Measurements from ENCODE around the gene MRPS11. TPM values are rescaled to one million over a fixed set of nuclear protein-coding genes. Genes with fewer than 3 reads are reported as not detected.
"Not testable (repeated sequence)": the region's sequence is repeated elsewhere in the genome, so short reads cannot be mapped to it uniquely, and the experiment has no call there.

MRPS11 gene
- polyA plus RNA-seq, 1 donor from 2014 or later = 57.5 TPM

DNA sequence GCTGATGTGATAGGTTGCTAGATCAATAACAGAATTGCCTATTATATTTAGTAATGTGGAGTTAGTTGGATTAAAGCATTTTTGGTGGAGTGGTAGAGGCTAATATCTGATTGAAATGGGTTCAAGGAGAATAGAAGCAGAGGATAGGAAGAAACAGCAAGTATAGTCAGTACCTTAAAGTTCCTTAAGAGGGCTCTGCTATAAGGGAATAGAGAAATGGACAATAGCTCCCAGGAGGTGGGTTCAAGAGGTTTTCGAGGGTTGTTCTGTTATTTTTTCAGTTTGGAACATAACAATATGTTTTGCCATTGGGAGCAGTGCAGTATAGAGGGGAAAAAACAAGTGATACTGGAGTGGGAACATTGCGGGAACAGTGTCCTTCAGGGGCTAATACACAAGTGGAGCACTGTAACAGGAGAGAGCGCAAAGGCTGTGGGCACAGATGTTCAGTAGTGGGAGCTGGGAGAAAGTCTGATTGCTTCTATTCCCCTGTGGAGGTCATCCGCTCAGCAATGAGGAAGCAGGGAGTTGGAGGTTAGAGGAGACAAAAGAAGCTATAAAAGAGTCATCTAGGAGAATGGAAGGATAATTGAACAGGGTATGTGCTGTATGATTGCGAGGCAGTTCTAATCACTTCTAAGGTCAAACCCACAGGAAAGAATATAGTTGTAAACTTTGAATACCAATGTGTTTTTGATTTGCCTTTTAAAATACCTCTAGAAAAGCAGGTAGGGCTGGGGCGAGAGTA, 3.3 kb downstream of the MRPS11 start:
- Histone ChIP-seq H3K9me3 (ENCODE audit: low read length) (no peaks in the 10 kb centered on the region), H3K9me2 (ENCODE audit: insufficient read depth, low read length) (no peaks in the 10 kb centered on the region), H3K36me3 (ENCODE audit: insufficient read depth, low read length) (no peaks in the 10 kb centered on the region), H3F3A (ENCODE audit: insufficient read depth, low read length, poor library complexity, severe bottlenecking) (no peaks in the 10 kb centered on the region), H3K27ac (ENCODE audit: low read length) (no peak overlapping the region), H2AFZ (ENCODE audit: low read depth, low read length) (no peak overlapping the region), H3K9ac (ENCODE audit: low read length) (peak overlapping the region; percentile 4), H3K4me3 (ENCODE audit: low read length) (peak overlapping the region; percentile 44), H3K27me3 (ENCODE audit: insufficient read depth, low read depth, low read length) (no peaks in the 10 kb centered on the region), H3K79me2 (replicated peaks; ENCODE audit: insufficient read depth, low read length) (peaks cover 21% of the 10 kb centered on the region), H3K4me2 (ENCODE audit: low read length) (peak overlapping the region; percentile 1), H4K20me1 (ENCODE audit: insufficient read depth) (no peaks in the 10 kb centered on the region)
- TF ChIP-seq RAD21 (conservative IDR thresholded peaks at IDR 0.05) = no peak
- TF ChIP-seq, protein P1, sequence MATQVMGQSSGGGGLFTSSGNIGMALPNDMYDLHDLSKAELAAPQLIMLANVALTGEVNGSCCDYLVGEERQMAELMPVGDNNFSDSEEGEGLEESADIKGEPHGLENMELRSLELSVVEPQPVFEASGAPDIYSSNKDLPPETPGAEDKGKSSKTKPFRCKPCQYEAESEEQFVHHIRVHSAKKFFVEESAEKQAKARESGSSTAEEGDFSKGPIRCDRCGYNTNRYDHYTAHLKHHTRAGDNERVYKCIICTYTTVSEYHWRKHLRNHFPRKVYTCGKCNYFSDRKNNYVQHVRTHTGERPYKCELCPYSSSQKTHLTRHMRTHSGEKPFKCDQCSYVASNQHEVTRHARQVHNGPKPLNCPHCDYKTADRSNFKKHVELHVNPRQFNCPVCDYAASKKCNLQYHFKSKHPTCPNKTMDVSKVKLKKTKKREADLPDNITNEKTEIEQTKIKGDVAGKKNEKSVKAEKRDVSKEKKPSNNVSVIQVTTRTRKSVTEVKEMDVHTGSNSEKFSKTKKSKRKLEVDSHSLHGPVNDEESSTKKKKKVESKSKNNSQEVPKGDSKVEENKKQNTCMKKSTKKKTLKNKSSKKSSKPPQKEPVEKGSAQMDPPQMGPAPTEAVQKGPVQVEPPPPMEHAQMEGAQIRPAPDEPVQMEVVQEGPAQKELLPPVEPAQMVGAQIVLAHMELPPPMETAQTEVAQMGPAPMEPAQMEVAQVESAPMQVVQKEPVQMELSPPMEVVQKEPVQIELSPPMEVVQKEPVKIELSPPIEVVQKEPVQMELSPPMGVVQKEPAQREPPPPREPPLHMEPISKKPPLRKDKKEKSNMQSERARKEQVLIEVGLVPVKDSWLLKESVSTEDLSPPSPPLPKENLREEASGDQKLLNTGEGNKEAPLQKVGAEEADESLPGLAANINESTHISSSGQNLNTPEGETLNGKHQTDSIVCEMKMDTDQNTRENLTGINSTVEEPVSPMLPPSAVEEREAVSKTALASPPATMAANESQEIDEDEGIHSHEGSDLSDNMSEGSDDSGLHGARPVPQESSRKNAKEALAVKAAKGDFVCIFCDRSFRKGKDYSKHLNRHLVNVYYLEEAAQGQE (IDR thresholded peaks at IDR 0.05; ENCODE audit: borderline replicate concordance) = no peak
- TF ChIP-seq EP300 (conservative IDR thresholded peaks at IDR 0.05; ENCODE audit: poor library complexity, severe bottlenecking) = no peak
- TF ChIP-seq SMC3 (conservative IDR thresholded peaks at IDR 0.05; ENCODE audit: poor library complexity) = peak; percentile 42
- TF ChIP-seq, protein P2, sequence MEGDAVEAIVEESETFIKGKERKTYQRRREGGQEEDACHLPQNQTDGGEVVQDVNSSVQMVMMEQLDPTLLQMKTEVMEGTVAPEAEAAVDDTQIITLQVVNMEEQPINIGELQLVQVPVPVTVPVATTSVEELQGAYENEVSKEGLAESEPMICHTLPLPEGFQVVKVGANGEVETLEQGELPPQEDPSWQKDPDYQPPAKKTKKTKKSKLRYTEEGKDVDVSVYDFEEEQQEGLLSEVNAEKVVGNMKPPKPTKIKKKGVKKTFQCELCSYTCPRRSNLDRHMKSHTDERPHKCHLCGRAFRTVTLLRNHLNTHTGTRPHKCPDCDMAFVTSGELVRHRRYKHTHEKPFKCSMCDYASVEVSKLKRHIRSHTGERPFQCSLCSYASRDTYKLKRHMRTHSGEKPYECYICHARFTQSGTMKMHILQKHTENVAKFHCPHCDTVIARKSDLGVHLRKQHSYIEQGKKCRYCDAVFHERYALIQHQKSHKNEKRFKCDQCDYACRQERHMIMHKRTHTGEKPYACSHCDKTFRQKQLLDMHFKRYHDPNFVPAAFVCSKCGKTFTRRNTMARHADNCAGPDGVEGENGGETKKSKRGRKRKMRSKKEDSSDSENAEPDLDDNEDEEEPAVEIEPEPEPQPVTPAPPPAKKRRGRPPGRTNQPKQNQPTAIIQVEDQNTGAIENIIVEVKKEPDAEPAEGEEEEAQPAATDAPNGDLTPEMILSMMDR (IDR thresholded peaks at IDR 0.05; ENCODE audit: poor library complexity, severe bottlenecking) = peak; percentile 50

DNA sequence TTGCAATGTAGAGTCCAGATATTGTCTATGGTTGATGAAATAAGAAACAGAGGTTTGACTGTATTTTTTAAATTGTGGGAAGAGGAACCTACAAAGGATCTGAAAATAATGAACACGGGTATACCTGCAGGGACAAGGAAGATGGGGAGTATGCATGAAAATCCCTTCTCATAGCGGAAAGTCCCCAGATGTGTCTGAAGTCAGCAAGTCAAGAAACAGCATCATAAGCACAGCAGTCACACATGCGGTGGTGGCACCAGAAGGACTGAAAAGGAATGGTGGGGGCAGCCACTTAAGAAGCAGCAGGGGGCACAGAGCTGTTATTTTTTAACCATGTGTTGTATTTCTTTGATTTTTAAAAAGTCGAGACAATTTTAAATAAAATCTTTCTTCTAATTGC, 4.7 kb downstream of the MRPS11 start:
- H3K79me2 ChIP-seq (replicated peaks; ENCODE audit: insufficient read depth, low read length) = peaks cover 8% of the 10 kb centered on the region
- no peak overlapping the region for H3K4me2 ChIP-seq (ENCODE audit: low read length)
- H4K20me1 ChIP-seq (ENCODE audit: insufficient read depth) = no peaks in the 10 kb centered on the region
- TF ChIP-seq SMC3 (conservative IDR thresholded peaks at IDR 0.05; ENCODE audit: poor library complexity) = no peak
- no peak overlapping the region for H3K4me3 ChIP-seq (ENCODE audit: low read length)
- H3K36me3 ChIP-seq (ENCODE audit: insufficient read depth, low read length) = no peaks in the 10 kb centered on the region
- H3K9me2 ChIP-seq (ENCODE audit: insufficient read depth, low read length) = no peaks in the 10 kb centered on the region
- no peaks in the 10 kb centered on the region for H3K27me3 ChIP-seq (ENCODE audit: insufficient read depth, low read depth, low read length)
- no peak overlapping the region for H3K9ac ChIP-seq (ENCODE audit: low read length)
- no peak overlapping the region for H3K27ac ChIP-seq (ENCODE audit: low read length)
- no peaks in the 10 kb centered on the region for H3K9me3 ChIP-seq (ENCODE audit: low read length)
- H3F3A ChIP-seq (ENCODE audit: insufficient read depth, low read length, poor library complexity, severe bottlenecking) = no peaks in the 10 kb centered on the region
- H2AFZ ChIP-seq (ENCODE audit: low read depth, low read length) = no peak overlapping the region

- H3K4me3 ChIP-seq (ENCODE audit: low read length); H3K9me2 ChIP-seq (ENCODE audit: insufficient read depth, low read length); H2AFZ ChIP-seq (ENCODE audit: low read depth, low read length); H3K79me2 ChIP-seq (replicated peaks; ENCODE audit: insufficient read depth, low read length); H3F3A ChIP-seq (ENCODE audit: insufficient read depth, low read length, poor library complexity, severe bottlenecking); H3K27ac ChIP-seq (ENCODE audit: low read length); H3K4me2 ChIP-seq (ENCODE audit: low read length); H4K20me1 ChIP-seq (ENCODE audit: insufficient read depth); H3K9me3 ChIP-seq (ENCODE audit: low read length); H3K27me3 ChIP-seq (ENCODE audit: insufficient read depth, low read depth, low read length); H3K9ac ChIP-seq (ENCODE audit: low read length); H3K36me3 ChIP-seq (ENCODE audit: insufficient read depth, low read length): not testable (repeated sequence)
Measured at GRCh38 chr15:88473661-88474293, 6.3 kb downstream of the MRPS11 start.

All from neural cell (in vitro differentiated cells).